ENCODE results near the gene MYOZ3. TPM values are rescaled to one million over a fixed set of nuclear protein-coding genes. Genes with fewer than 3 reads are reported as not detected.

The MYOZ3 gene
- polyA plus RNA-seq, 1 donor from 2014 or later, result not detected

DNA sequence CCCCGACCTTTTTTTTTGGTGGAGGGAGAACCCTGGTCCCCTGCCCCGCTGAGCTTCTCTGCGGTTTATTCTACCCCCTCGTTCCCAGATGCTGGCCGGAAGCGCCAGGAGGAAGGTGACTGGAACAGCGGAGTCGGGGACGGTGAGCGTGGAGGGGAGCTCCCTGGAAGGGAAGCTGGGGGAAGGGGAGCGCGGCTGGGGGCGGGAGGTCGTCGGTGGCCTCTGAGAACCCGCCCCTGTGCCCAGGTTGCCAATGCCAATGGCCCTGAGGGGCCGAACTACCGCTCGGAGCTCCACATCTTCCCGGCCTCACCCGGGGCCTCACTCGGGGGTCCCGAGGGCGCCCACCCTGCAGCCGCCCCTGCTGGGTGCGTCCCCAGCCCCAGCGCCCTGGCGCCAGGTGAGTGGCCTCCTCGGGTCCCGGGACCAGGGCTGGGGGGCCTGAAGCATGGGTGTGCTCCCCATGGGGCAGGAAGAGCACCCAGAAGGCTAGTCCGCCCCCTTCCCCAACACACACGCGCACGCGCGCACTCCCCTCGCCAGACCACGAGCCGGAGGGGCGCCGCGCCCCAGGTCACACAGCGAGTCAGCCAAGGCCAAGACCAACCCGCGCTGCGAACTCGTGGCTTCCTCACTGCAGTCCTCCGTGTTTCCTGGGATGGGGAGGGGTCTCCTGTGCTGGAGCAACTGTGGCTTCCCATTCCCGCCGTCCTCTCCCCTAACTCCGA is 10.6 kb downstream of the MYOZ3 start:
- H3K27me3 ChIP-seq (ENCODE audit: insufficient read depth, low read depth, low read length), result peaks cover 30% of the 10 kb centered on the region
- H3K9me3 ChIP-seq (ENCODE audit: low read length), result no peaks in the 10 kb centered on the region
- H3K27ac ChIP-seq (ENCODE audit: low read length), result no peak overlapping the region
- H3K36me3 ChIP-seq (ENCODE audit: insufficient read depth, low read length), result no peaks in the 10 kb centered on the region
- no peak overlapping the region for H3K4me2 ChIP-seq (ENCODE audit: low read length)
- H3F3A ChIP-seq (ENCODE audit: insufficient read depth, low read length, poor library complexity, severe bottlenecking), result no peaks in the 10 kb centered on the region
- H2AFZ ChIP-seq (ENCODE audit: low read depth, low read length), result no peak overlapping the region
- no peaks in the 10 kb centered on the region for H3K9me2 ChIP-seq (ENCODE audit: insufficient read depth, low read length)
- TF ChIP-seq EP300 (conservative IDR thresholded peaks at IDR 0.05; ENCODE audit: poor library complexity, severe bottlenecking) (no peak), MXI1 (conservative IDR thresholded peaks at IDR 0.05; ENCODE audit: poor library complexity, severe bottlenecking) (no peak), REST (IDR thresholded peaks at IDR 0.05; ENCODE audit: borderline replicate concordance) (no peak), RAD21 (conservative IDR thresholded peaks at IDR 0.05) (no peak), POLR2AphosphoS5 (IDR thresholded peaks at IDR 0.05) (no peak), TAF1 (IDR thresholded peaks at IDR 0.05; ENCODE audit: low read depth) (no peak), EZH2 (IDR thresholded peaks at IDR 0.05; ENCODE audit: borderline replicate concordance, insufficient read depth, low read length, poor library complexity, severe bottlenecking) (no peak), SMC3 (conservative IDR thresholded peaks at IDR 0.05; ENCODE audit: poor library complexity) (no peak)
- TF ChIP-seq, protein P1, sequence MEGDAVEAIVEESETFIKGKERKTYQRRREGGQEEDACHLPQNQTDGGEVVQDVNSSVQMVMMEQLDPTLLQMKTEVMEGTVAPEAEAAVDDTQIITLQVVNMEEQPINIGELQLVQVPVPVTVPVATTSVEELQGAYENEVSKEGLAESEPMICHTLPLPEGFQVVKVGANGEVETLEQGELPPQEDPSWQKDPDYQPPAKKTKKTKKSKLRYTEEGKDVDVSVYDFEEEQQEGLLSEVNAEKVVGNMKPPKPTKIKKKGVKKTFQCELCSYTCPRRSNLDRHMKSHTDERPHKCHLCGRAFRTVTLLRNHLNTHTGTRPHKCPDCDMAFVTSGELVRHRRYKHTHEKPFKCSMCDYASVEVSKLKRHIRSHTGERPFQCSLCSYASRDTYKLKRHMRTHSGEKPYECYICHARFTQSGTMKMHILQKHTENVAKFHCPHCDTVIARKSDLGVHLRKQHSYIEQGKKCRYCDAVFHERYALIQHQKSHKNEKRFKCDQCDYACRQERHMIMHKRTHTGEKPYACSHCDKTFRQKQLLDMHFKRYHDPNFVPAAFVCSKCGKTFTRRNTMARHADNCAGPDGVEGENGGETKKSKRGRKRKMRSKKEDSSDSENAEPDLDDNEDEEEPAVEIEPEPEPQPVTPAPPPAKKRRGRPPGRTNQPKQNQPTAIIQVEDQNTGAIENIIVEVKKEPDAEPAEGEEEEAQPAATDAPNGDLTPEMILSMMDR (IDR thresholded peaks at IDR 0.05; ENCODE audit: poor library complexity, severe bottlenecking), result no peak
- no peak overlapping the region for H3K9ac ChIP-seq (ENCODE audit: low read length)
- H3K4me3 ChIP-seq (ENCODE audit: low read length), result peak overlapping the region; percentile 60
- H3K79me2 ChIP-seq (replicated peaks; ENCODE audit: insufficient read depth, low read length), result no peaks in the 10 kb centered on the region
- no peaks in the 10 kb centered on the region for H4K20me1 ChIP-seq (ENCODE audit: insufficient read depth)

- Histone ChIP-seq H3K27ac (ENCODE audit: low read length) (no peak overlapping the region), H3K27me3 (ENCODE audit: insufficient read depth, low read depth, low read length) (peaks cover 30% of the 10 kb centered on the region), H3K79me2 (replicated peaks; ENCODE audit: insufficient read depth, low read length) (no peaks in the 10 kb centered on the region), H3K9ac (ENCODE audit: low read length) (no peak overlapping the region), H3K36me3 (ENCODE audit: insufficient read depth, low read length) (no peaks in the 10 kb centered on the region), H3K9me3 (ENCODE audit: low read length) (no peaks in the 10 kb centered on the region), H3K4me2 (ENCODE audit: low read length) (no peak overlapping the region), H3F3A (ENCODE audit: insufficient read depth, low read length, poor library complexity, severe bottlenecking) (no peaks in the 10 kb centered on the region), H3K4me3 (ENCODE audit: low read length) (peak overlapping the region; percentile 60), H2AFZ (ENCODE audit: low read depth, low read length) (no peak overlapping the region), H4K20me1 (ENCODE audit: insufficient read depth) (no peaks in the 10 kb centered on the region), H3K9me2 (ENCODE audit: insufficient read depth, low read length) (no peaks in the 10 kb centered on the region)
- TF ChIP-seq REST (IDR thresholded peaks at IDR 0.05; ENCODE audit: borderline replicate concordance), result no peak
- TF ChIP-seq POLR2AphosphoS5 (IDR thresholded peaks at IDR 0.05), result no peak
- TF ChIP-seq MXI1 (conservative IDR thresholded peaks at IDR 0.05; ENCODE audit: poor library complexity, severe bottlenecking), result no peak
- TF ChIP-seq SMC3 (conservative IDR thresholded peaks at IDR 0.05; ENCODE audit: poor library complexity), result no peak
- TF ChIP-seq, protein P1 (IDR thresholded peaks at IDR 0.05; ENCODE audit: poor library complexity, severe bottlenecking), result no peak
- no peak for TF ChIP-seq RAD21 (conservative IDR thresholded peaks at IDR 0.05)
- no peak for TF ChIP-seq EZH2 (IDR thresholded peaks at IDR 0.05; ENCODE audit: borderline replicate concordance, insufficient read depth, low read length, poor library complexity, severe bottlenecking)
- TF ChIP-seq TAF1 (IDR thresholded peaks at IDR 0.05; ENCODE audit: low read depth), result no peak
- no peak for TF ChIP-seq EP300 (conservative IDR thresholded peaks at IDR 0.05; ENCODE audit: poor library complexity, severe bottlenecking)
These were observed 11.3 kb downstream of the MYOZ3 start for GRCh38 chr5:150672237-150672883.
